B cell (primary cell): ENCODE data around the gene ALDH8A1. TPM values are rescaled to one million over a fixed set of nuclear protein-coding genes. Genes with fewer than 3 reads are reported as not detected.

Experiments used
- ATAC-seq: fragments of 200-7000 bp; cut with Tn5 transposase; one replicate; pipeline ENCODE4 v1.10.0; 2021; ENCODE audit warnings: low read depth, mild to moderate bottlenecking, moderate number of reproducible peaks, moderate library complexity
- CTCF ChIA-PET: fragments of 350-600 bp; sonication (Branson Sonifier 250); formaldehyde crosslinking; loops from one replicate; lab custom pipeline; 2021; ENCODE audit warnings: antibody characterized with exemption, inconsistent platforms; lab: Charles Lee
- POLR2A ChIA-PET: fragments of 350-600 bp; sonication (Branson Sonifier 250); formaldehyde crosslinking; loops from one replicate; lab custom pipeline; 2021; ENCODE audit warnings: antibody characterized with exemption; lab: Charles Lee
- DNase-seq: peaks from one replicate; pipeline ENCODE4 v3.0.0; 2013
- H2AFZ ChIP-seq: 2 replicates; pipeline ENCODE4 v1.6.1; 2012; ENCODE audit warnings: mild to moderate bottlenecking, low read depth, low read length; ENCODE audit not compliant: insufficient read depth, poor library complexity, severe bottlenecking
- H3K27ac ChIP-seq, 2 donors: 1 replicate in 1 of 2; 2 replicates in 1 of 2; pipeline ENCODE4 v1.5.1; 2012 to 2013; ENCODE audit warnings: low read length in 2 of 2, mild to moderate bottlenecking in 2 of 2, moderate library complexity in 1 of 2
- H3K27me3 ChIP-seq, 4 experiments: fragments of 200-600 bp in 1 of 4; sonication (generic) in 1 of 4; replicated peaks in 1 of 4; 1 replicate in 2 of 4; 2 replicates in 2 of 4; pipeline versions ENCODE4 v1.6.1 to v1.7.0; 2013 to 2016; ENCODE audit warnings: low read length in 3 of 4, mild to moderate bottlenecking in 2 of 4, mixed read lengths in 1 of 4, moderate library complexity in 1 of 4; ENCODE audit not compliant: insufficient read depth in 4 of 4, control insufficient read depth in 3 of 4; ENCODE audit errors: control extremely low read depth in 1 of 4
- H3K36me3 ChIP-seq, 2 experiments: replicated peaks in 1 of 2; 1 replicate in 1 of 2; 2 replicates in 1 of 2; pipeline versions ENCODE4 v1.6.1 to v1.7.1; 2013; ENCODE audit warnings: low read length in 1 of 2; ENCODE audit not compliant: insufficient read depth in 2 of 2, control insufficient read depth in 1 of 2; ENCODE audit errors: control extremely low read depth in 1 of 2, extremely low read depth in 1 of 2
- H3K4me1 ChIP-seq, 2 donors: fragments of 200-600 bp in 1 of 2; sonication (generic) in 1 of 2; 1 replicate in 1 of 2; 2 replicates in 1 of 2; pipeline versions ENCODE4 v1.5.1 to v1.6.1; 2013 to 2017; ENCODE audit warnings: low read length in 2 of 2; ENCODE audit not compliant: control insufficient read depth in 2 of 2, insufficient read depth in 2 of 2
- H3K4me2 ChIP-seq: replicated peaks from 2 replicates; pipeline ENCODE3; 2012; ENCODE audit warnings: mild to moderate bottlenecking, low read depth, low read length; ENCODE audit not compliant: poor library complexity, severe bottlenecking
- H3K4me3 ChIP-seq, 5 experiments: fragments of 200-600 bp in 1 of 5; sonication (generic) in 1 of 5; 1 replicate in 3 of 5; 2 replicates in 2 of 5; pipeline versions ENCODE4 v1.5.1 to v1.7.0; 2011 to 2016; ENCODE audit warnings: low read length in 4 of 5, mild to moderate bottlenecking in 4 of 5, low read depth in 2 of 5, control low read depth in 1 of 5, moderate library complexity in 1 of 5; ENCODE audit not compliant: insufficient read depth in 1 of 5; ENCODE audit errors: control extremely low read depth in 1 of 5, extremely low read depth in 1 of 5
- H3K79me2 ChIP-seq: fragments of 200-600 bp; sonication (generic); one replicate; pipeline ENCODE4 v1.6.0; 2016; ENCODE audit warnings: low read length; ENCODE audit not compliant: control insufficient read depth, insufficient read depth
- H3K9ac ChIP-seq: fragments of 200-600 bp; sonication (generic); 2 replicates; pipeline ENCODE4 v1.6.1; 2017; ENCODE audit warnings: mild to moderate bottlenecking, low read length, moderate library complexity
- H3K9me3 ChIP-seq, 3 donors: one replicate each; pipeline versions ENCODE4 v1.6.1 to v1.7.1; 2013; ENCODE audit warnings: low read length in 2 of 3; ENCODE audit not compliant: control insufficient read depth in 2 of 3, insufficient read depth in 1 of 3; ENCODE audit errors: control extremely low read depth in 1 of 3
- H4K20me1 ChIP-seq: 2 replicates; pipeline ENCODE4 v1.6.0; 2012; ENCODE audit warnings: mild to moderate bottlenecking, low read length; ENCODE audit not compliant: insufficient read depth, control insufficient read depth, poor library complexity, severe bottlenecking
- H3K27ac Mint-ChIP-seq: one replicate; pipeline ENCODE4 v1.8.0; 2021; ENCODE audit warnings: mixed read lengths
- H3K27me3 Mint-ChIP-seq: one replicate; pipeline ENCODE4 v1.8.0; 2021; ENCODE audit warnings: mixed read lengths
- H3K4me1 Mint-ChIP-seq: one replicate; pipeline ENCODE4 v1.8.0; 2021; ENCODE audit warnings: mixed read lengths
- H3K4me3 Mint-ChIP-seq: one replicate; pipeline ENCODE4 v1.8.0; 2021; ENCODE audit warnings: mixed read lengths
- H3K9me3 Mint-ChIP-seq: one replicate; pipeline ENCODE4 v1.8.0; 2022; ENCODE audit warnings: mixed read lengths; ENCODE audit not compliant: insufficient read depth
- CTCF ChIP-seq: fragments of 200-600 bp; IDR thresholded peaks from one replicate; pipeline ENCODE4 v1.8.0; 2022; ENCODE audit warnings: antibody characterized with exemption, mild to moderate bottlenecking
- EZH2 ChIP-seq: IDR thresholded peaks from 2 replicates; pipeline ENCODE4 v1.6.1; 2012; ENCODE audit warnings: borderline replicate concordance, low read depth, mild to moderate bottlenecking, moderate library complexity, low read length; ENCODE audit not compliant: insufficient read depth, poor library complexity, severe bottlenecking
- WGBS: methylation state at CpG from one replicate; pipeline ENCODE4 v1.1.5; 2013; ENCODE audit warnings: missing lambda C conversion rate; ENCODE audit not compliant: insufficient coverage; 5-methylcytosine and 5-hydroxymethylcytosine counted together
- intact Hi-C: fragments of 100-400 bp; cut with micrococcal nuclease; formaldehyde crosslinking; loops from one replicate; pipeline ENCODE4 v1.10.0; 2022
- polyA plus RNA-seq: library from polyadenylated mRNA; depleted of rRNA; stranded (reverse); fragments of >200 nt; gene quantifications from 2 replicates; pipeline ENCODE4 v1.2.3, GENCODE V29; 2012
- total RNA-seq, 2 donors: library from RNA; stranded (reverse); fragments of 120-200 nt in 1 of 2; gene quantifications; 1 replicate in 1 of 2; 2 replicates in 1 of 2; pipeline versions ENCODE4 v1.2.3 to v1.2.4, GENCODE V29; 2013 to 2022

ALDH8A1 gene
- total and polyA plus RNA-seq, 2 donors (not counting 1 experiment from before 2014, with no cell fraction given): 0.49 to 1.1 TPM

- H3K79me2 ChIP-seq: no peaks in the 10 kb centered on the region
- CTCF ChIA-PET: interaction anchor here (0.8 kb wide), 1 partner anchor 22 kb away, joined by 3 read pairs; no protein-coding TSS in a partner anchor
Observed at GRCh38 chr6:134925800-134926199, 24.1 kb downstream of the ALDH8A1 start.

GRCh38 chr6:134921721-134922261, 28.1 kb downstream of the ALDH8A1 start:
- Histone ChIP-seq H3K79me2 (no peaks in the 10 kb centered on the region), H3K36me3 (no peaks in the 10 kb centered on the region), H3K4me1 (no peaks in the 10 kb centered on the region), H3K4me2 (no peak overlapping the region), H4K20me1 (no peaks in the 10 kb centered on the region), H3K4me3 (no peak overlapping the region), H3K27ac (no peak overlapping the region), H3K9me3 (no peaks in the 10 kb centered on the region), H3K27me3 (peaks cover 0 to 3% (median 0%) of the 10 kb centered on the region in 4 experiments), H3K9ac (no peak overlapping the region), H2AFZ (no peak overlapping the region)
- WGBS: 89% methylated on average over 5 of the region's 6 CpGs
- Mint-ChIP-seq H3K27me3 (peaks cover 3% of the 10 kb centered on the region), H3K27ac (no peak overlapping the region), H3K9me3 (no peaks in the 10 kb centered on the region), H3K4me3 (no peak overlapping the region), H3K4me1 (no peaks in the 10 kb centered on the region)
- CTCF ChIA-PET: no interaction called here
- no peak for TF ChIP-seq EZH2
- TF ChIP-seq CTCF: no peak
- DNase-seq (no peak), ATAC-seq (no peak)
- POLR2A ChIA-PET: no interaction called here
- intact Hi-C loops: no loop called here

More at GRCh38 chr6:134925800-134926199, 24.1 kb downstream of the ALDH8A1 start:
- no peaks in the 10 kb centered on the region for H3K9me3 ChIP-seq
- no peak for ATAC-seq
- H3K36me3 ChIP-seq: no peaks in the 10 kb centered on the region
- H3K9ac ChIP-seq: no peak overlapping the region
- H3K4me1 Mint-ChIP-seq: no peaks in the 10 kb centered on the region
- H3K4me3 Mint-ChIP-seq: no peak overlapping the region
- no peaks in the 10 kb centered on the region for H4K20me1 ChIP-seq
- no peak overlapping the region for H3K27ac Mint-ChIP-seq
- POLR2A ChIA-PET: no interaction called here
- H3K4me2 ChIP-seq: no peak overlapping the region
- H3K27me3 Mint-ChIP-seq: peaks cover 3% of the 10 kb centered on the region
- TF ChIP-seq CTCF (no peak), EZH2 (no peak)
- H3K9me3 Mint-ChIP-seq: no peaks in the 10 kb centered on the region
- no peak for DNase-seq
- H3K4me1 ChIP-seq: no peaks in the 10 kb centered on the region
- no peak overlapping the region for H2AFZ ChIP-seq
- H3K27me3 ChIP-seq: peaks cover 0 to 3% (median 0%) of the 10 kb centered on the region in 4 experiments
- intact Hi-C loops: no loop called here
- no peak overlapping the region for H3K4me3 ChIP-seq
- H3K27ac ChIP-seq: no peak overlapping the region
- 100% methylated on average over 2 of the region's 3 CpGs for WGBS
